PC-3 (cell line): ENCODE results near the gene VSTM2B.

ENCODE experiments used
- EZH2 ChIP-seq: fragments of 300-600 bp; sonication (generic); IDR thresholded peaks from one replicate; pipeline ENCODE4 v1.6.1; 2017; ENCODE audit warnings: antibody characterized with exemption, mild to moderate bottlenecking, low read length; ENCODE audit not compliant: unreplicated experiment
- TF ChIP-seq, protein P1 (sequence below): fragments of 300-600 bp; sonication (generic); conservative IDR thresholded peaks from 2 replicates; pipeline ENCODE4 v1.5.1; 2017; ENCODE audit warnings: antibody characterized with exemption, low read depth, mild to moderate bottlenecking, low read length

DNA sequence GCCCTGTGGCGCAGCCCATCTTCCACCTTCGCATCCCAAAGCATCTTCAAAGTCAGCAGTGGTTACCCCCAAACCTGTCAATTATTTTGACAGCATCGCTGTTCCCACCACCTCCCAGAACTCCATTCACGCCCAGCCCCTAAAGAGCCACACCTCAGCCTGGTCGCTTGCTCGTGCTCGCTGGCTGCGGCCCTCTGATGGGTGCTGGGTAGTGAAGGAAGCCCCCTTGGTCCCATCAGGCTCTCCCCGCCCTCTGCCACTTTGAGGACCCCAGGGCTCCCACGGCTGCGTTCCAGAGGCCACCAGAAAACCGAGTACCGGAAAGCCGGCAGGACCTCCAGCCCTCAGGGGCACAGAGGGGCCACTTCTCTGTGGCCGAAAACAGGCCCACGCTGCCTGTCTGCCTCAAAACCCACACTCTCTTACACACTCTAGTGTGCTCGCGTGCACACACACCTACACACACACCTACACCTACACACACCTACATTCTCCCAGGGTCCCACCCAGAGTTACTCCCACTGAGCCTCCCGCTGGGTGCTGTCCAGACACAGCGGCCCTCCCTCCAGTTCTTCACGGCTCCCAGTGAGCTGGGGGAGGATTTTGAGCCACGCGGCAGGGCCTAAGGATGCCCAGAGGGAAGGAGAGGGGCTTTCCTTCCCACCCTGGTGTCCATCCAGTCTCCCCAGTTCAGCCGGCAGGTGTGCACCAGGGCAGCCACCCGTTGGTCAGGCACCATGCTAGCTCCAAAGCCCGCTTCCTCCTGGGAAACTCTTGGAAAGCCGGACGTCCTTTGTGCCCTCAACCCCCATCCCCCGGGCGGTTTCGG lies 1.9 kb downstream of the VSTM2B start:
- TF ChIP-seq, protein P1, sequence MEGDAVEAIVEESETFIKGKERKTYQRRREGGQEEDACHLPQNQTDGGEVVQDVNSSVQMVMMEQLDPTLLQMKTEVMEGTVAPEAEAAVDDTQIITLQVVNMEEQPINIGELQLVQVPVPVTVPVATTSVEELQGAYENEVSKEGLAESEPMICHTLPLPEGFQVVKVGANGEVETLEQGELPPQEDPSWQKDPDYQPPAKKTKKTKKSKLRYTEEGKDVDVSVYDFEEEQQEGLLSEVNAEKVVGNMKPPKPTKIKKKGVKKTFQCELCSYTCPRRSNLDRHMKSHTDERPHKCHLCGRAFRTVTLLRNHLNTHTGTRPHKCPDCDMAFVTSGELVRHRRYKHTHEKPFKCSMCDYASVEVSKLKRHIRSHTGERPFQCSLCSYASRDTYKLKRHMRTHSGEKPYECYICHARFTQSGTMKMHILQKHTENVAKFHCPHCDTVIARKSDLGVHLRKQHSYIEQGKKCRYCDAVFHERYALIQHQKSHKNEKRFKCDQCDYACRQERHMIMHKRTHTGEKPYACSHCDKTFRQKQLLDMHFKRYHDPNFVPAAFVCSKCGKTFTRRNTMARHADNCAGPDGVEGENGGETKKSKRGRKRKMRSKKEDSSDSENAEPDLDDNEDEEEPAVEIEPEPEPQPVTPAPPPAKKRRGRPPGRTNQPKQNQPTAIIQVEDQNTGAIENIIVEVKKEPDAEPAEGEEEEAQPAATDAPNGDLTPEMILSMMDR: no peak
- TF ChIP-seq EZH2: no peak
